GM18505 (cell line): Measurements from ENCODE around the gene RSRC1.
"Not testable (repeated sequence)": the region's sequence is repeated elsewhere in the genome, so short reads cannot be mapped to it uniquely, and the experiment has no call there.

Experiments
- ATAC-seq: cut with Tn5 transposase; IDR thresholded peaks from one replicate; pipeline ENCODE4 v1.9.1; 2021; ENCODE audit not compliant: unreplicated experiment
- POLR2A ChIP-seq: IDR thresholded peaks from 4 replicates; pipeline ENCODE4 v1.6.1; 2011; ENCODE audit warnings: borderline replicate concordance; ENCODE audit not compliant: insufficient read depth, insufficient read length; ENCODE audit errors: extremely low read depth

The RSRC1 gene

DNA sequence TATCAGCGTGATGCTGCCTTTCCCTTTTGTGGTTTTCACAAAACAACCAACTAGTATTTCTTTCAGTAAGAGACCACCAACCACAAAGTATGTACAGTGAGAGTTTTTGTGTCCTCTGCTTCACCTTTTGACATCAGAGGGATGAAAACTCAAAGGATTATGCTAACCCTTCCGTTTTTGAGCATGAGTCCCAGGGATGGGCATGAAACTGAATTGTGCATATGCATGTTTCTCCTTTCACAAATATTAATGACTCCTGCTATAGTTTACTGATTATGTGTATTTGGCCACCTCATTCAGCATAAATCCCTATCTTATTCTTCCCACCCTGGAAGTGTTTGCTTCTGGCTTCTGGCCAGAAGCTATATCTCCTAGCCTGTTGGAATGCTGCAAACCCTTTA is 59.2 kb downstream of the RSRC1 start:
- no peak for ATAC-seq
- TF ChIP-seq POLR2A: no peak

DNA sequence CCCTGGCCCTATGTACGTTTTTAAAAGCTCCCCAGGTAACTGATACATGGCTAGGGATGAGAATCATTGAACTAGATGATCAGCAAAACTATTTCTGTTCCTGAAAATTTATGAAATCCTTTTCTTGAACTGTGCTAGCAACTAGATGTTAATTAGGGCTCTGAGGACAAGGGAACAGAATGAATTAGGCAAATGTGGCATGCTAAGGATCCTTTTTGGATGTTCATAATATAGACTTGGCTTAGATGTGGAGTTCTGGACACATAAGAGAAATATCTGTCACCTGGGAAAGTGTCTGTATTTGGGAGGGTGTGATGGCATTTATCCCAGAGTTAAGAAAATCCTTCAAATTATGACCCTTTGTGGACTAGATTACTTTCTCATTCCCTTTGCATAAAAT is 71.2 kb downstream of the RSRC1 start:
- no peak for TF ChIP-seq POLR2A
- ATAC-seq: no peak

DNA sequence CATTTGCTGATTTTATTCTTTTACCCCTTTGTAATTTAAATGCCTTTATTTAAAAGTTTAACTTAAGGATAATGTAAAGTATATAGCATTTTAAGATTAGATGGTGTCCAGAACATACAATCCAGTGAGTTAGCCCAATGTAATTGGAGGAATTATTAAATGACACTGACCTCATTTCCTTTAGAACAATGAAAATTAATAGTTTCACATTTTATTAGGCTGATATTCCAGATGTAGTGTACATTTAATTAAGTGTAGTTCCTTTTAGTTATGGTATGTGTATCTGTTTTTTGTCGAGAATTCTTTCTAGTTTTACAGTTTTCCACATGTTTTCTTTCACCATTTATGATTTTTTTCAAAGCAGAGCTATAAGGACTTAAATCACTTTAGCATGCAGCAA is 75.8 kb downstream of the RSRC1 start:
- no peak for TF ChIP-seq POLR2A
- ATAC-seq: no peak

DNA sequence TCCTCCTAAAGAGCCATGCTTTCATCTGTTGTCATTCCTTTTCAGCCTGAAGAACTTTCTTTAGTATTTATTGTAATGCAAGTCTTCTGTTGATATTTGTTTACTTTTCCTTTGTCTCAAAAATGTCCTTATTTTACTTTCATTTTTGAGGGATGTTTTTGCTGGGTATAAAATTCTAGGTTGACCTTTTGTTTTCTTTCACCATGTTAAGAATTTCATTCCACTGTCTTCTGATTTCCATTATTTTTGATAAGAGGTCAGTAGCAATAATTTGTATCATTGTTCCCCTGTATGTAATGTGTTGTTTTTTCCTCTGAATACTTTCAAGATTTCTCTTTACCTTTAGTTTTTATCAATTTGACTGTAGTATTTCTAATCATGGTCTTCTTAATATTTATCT is 91.1 kb downstream of the RSRC1 start:
- TF ChIP-seq POLR2A: no peak
- ATAC-seq: no peak

DNA sequence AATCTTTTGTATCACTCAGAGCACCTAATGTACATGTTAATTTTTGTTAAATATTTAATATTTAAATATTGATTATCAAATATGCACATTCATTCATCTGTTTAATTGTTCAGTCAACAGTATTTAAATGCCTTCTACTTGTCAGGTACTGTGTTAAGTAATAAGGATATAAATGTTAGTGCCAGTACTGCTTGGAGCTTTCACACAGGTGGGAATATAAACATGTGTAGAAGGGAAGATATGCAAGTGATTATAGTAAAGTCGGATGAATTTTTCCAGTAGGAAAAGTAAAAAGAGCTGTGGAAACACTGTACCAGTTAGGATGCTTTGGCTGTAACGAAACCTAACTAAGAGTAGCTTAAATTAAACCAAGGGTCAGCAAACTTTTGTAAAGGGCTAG is 95.4 kb downstream of the RSRC1 start:
- no peak for ATAC-seq
- no peak for TF ChIP-seq POLR2A

DNA sequence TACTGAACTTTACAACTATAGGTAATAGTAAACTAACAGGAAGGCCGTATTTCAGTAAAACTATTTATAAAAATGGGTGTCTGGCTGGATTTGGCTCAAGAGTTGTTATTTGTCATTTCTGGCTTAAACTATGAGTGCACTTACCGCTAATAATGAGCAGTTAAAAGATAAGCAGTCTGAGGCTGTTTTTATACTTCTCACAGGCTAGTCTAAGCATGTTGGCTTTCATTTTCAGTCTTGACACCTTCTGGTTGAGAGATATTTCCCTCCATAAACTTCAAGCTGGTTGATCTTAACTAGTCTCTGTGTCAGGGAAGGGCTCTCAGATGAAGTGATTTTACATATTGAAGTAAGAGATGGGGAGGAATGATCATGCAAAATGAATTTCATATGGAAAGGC is 96.1 kb downstream of the RSRC1 start:
- no peak for TF ChIP-seq POLR2A
- ATAC-seq: no peak

DNA sequence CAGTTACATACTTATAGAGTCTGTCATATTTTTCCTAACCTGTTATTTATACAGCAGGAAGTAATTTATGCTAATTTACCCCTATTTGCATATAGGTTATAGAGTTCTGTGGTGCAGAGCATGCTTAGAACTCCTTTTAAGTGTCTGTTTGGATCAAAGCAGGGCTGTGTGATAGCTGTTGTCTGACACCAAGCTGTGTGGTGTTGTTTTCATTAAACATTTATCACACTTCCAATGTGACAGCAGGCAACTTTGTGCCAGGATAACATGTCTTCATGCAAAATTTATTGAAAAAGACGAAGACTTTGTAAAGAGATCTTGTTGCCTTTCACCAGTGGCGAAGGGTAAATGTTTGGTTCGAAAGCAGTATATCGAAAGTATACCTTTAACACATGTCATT is 100.2 kb downstream of the RSRC1 start:
- TF ChIP-seq POLR2A: no peak
- no peak for ATAC-seq

DNA sequence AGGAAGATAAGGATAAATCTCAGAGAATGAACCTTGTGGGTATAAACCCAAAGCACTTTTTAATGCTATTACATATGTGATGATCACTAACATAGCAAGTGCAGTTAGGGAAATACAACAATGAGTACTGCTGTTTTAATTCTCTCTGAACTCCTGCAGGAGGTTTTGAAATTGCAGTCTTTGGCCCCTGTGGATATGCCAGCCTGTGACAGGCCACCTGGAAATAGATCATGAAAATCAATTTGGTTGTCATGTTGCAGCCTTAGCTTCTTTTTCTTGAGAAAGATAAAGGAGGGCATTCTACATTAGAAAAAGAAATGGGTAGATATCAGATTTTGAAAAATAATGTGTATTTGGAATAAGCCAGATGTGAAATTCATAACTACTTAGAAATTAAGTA is 103.6 kb downstream of the RSRC1 start:
- ATAC-seq: no peak
- TF ChIP-seq POLR2A: no peak

DNA sequence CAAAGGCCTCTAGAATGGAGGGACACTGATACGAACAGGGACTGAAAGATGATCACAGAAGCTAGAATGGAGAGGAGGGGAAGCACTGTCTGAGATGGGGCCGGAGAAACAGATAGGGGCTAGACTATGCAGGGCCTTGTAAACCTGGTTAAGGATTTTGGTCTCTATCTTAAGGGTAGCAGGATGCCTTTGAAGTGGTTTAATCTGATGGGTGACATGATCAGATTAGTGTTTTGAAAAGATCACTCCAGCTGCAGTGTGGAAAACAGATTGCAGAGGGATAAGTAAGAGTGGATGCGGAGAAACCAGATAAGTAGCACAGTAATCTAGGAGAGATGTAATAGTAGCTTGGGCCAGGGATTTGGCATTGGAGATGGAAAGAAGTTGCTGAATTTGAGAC is 108.1 kb downstream of the RSRC1 start:
- no peak for TF ChIP-seq POLR2A
- no peak for ATAC-seq

DNA sequence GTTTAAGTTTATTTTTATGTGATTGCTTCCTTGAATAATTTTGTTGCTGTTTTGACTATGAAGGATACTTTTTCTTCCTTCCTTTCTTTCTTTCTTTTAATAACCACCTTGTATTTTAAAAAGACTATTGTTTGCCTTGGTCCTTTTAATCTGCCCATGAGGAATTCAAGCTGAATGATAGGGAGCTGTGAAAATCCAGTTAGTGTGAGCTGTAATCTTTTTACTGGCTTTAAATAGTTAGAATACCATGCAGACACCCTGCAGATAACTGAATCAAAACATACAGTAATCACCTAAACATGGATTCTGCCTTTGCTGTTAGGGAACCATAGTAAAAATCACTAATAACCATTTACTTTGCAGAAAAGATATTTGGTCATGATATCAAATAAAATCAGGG is 110.7 kb downstream of the RSRC1 start:
- ATAC-seq: no peak

DNA sequence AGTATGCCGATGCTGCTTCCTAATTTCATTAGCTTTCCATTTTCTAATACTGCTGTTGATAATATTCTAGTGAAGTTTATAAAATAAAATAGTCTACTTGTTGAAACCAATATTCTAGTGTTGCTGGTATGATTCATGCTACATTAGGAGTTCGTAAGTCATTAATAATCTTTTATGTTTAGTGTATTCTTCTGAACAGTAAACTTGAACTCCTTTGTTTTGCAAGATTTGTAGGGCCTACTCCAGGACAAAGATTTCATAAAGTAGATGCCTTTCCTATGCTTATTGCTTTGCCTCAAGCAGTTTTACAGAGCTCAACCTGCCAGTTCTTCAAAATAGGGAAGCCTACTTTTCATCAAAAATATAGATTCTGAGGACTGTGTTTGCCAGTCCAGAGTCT is 111.5 kb downstream of the RSRC1 start:
- no peak for ATAC-seq
- no peak for TF ChIP-seq POLR2A

More for the DNA sequence above, 110.7 kb downstream of the RSRC1 start:
- TF ChIP-seq POLR2A: no peak

DNA sequence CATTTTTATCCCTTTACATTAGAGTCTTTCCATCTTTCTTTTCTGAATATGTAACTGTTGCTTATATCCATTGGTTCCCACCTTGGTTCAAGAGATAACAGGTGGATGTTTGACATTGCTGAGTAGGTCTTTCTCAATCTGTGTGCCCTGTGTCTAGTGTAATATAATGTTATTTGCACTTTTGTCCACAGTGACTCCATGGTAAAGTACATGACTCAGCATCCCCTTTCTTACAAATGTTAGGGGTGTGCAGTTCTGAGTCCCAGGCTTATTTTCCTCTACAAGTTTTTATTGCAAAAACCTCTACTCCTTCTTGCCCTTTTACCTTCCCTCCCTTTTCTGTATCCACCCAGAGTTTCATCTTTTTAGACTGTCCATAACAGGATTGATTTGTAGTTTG is 116.5 kb downstream of the RSRC1 start:
- ATAC-seq: no peak

DNA sequence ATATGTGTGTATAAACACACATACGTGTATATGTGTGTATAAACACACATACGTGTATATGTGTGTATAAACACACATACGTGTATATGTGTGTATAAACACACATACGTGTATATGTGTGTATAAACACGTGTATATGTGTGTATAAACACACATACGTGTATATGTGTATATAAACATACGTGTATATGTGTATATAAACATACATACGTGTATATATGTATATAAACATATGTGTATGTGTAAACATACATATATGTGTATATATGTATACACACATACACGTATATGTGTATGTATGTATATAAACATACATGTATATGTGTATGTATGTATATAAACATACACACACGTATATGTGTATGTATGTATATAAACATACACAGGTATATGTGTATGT is 119.1 kb downstream of the RSRC1 start:
- not testable (repeated sequence) for ATAC-seq

More for the DNA sequence above, 116.5 kb downstream of the RSRC1 start:
- TF ChIP-seq POLR2A: no peak

DNA sequence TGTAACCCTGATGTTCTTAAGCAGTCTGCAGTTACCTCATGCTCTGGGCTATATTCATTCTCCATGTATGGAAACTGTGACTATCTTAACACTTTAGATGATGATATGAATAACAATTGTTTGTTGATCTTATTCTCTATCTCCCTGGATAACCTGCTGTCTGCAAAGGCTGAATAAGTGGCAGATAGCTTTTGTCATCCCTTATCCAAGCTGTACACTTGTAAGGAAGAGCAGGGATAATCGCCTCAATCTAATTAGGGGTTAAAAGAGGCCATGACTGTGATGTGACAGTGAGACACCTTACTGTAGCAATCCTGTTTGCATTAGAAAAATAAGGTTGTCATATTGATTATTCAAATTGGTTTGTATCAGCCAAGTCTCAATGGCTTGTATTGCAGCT is 123.9 kb downstream of the RSRC1 start:
- ATAC-seq: no peak

DNA sequence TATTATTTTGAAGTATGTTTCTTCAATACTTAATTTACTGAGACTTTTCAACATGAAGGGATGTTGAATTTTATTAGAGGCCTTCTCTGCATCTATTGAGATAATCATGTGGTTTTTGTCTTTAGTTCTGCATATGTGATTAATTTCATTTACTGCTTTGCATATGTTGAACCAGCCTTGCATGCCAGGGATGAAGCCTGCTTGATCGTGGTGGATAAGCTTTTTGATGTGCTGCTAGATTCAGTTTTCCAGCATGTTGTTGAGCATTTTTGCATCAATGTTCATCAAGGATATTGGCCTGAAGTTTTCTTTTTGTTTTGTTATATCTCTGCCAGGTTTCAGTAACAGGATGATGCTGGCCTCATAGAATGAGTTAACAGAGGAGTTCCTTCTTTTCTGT is 134.4 kb downstream of the RSRC1 start:
- TF ChIP-seq POLR2A: no peak
- no peak for ATAC-seq

More for the DNA sequence above, 123.9 kb downstream of the RSRC1 start:
- no peak for TF ChIP-seq POLR2A
